AG10803 (cell line): ENCODE results near the gene PRRT4.
A peak's percentile ranks its signal among the peaks of the same experiment; 100 is the strongest.

Experiments
- DNase-seq: peaks from one replicate; pipeline ENCODE4 v3.0.0; 2010; ENCODE audit warnings: low read depth
- H3K4me3 ChIP-seq: 2 replicates; pipeline ENCODE4 v1.5.1; 2011; ENCODE audit warnings: mild to moderate bottlenecking, low read length, control low read depth
- CTCF ChIP-seq: conservative IDR thresholded peaks from 2 replicates; pipeline ENCODE4 v1.5.1; 2011; ENCODE audit warnings: mild to moderate bottlenecking, low read length, control low read depth, inconsistent platforms

PRRT4 gene

GRCh38 chr7:128307061-128307460 is 54.4 kb downstream of the PRRT4 start:
- no peak for TF ChIP-seq CTCF
- H3K4me3 ChIP-seq: no peak overlapping the region
- no peak for DNase-seq

- peak; percentile 35 for DNase-seq
- no peak for TF ChIP-seq CTCF
- H3K4me3 ChIP-seq: no peak overlapping the region
Measured at GRCh38 chr7:128304212-128304611, 57.3 kb downstream of the PRRT4 start.

DNA sequence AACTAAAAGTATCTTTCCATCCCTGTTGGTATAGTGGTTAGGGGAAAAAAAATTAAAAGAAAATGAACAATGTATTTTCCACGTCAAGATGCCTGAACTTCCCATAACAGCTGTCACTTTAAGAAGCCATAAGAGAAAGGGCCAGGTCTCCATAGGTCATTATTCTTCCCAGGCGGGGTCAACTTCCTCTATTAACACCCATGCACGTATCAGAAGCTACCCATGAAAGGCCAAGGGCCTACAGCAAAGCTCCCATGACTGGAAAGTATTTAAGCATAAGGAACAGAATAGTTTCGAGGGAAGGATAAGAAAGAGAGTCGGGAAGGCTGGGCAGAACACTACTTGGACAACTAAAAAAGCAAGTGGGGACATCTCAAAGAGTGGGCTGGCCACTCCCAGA is 57.8 kb downstream of the PRRT4 start:
- H3K4me3 ChIP-seq: no peak overlapping the region
- no peak for DNase-seq
- no peak for TF ChIP-seq CTCF

GRCh38 chr7:128303133-128303532 is 58.4 kb downstream of the PRRT4 start:
- no peak overlapping the region for H3K4me3 ChIP-seq
- no peak for DNase-seq

DNA sequence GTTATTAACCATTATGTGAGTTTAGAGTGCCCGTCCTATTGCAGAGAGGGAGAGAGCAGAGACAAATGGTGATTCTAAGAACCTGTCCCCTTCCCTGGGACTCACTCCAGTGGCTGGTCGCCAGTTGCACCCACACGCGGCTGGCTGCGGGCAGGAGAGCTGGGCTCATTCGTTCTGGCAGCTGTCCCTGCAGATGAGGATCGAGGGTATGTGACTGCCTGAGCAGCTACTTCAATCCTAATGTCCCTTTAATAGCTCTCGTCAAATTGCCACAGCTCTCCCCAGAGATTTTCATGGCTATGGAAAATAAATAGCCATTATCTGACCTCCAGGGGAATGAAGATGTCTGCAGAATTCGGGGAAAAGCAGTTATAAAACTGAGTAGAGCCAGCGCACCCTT is 59.4 kb downstream of the PRRT4 start:
- no peak for TF ChIP-seq CTCF
- DNase-seq: no peak
- H3K4me3 ChIP-seq: no peak overlapping the region

More at GRCh38 chr7:128303133-128303532, 58.4 kb downstream of the PRRT4 start:
- no peak for TF ChIP-seq CTCF
